GM12873 (cell line): Measurements from ENCODE around the gene FPR3.

Experiments used
- TF ChIP-seq, protein P1 (sequence below): IDR thresholded peaks from 2 replicates; pipeline ENCODE4 v1.5.1; 2012; ENCODE audit warnings: low read depth, mild to moderate bottlenecking, moderate library complexity, low read length, control low read depth; ENCODE audit not compliant: insufficient read depth; ENCODE audit errors: missing control alignments

FPR3 gene

DNA sequence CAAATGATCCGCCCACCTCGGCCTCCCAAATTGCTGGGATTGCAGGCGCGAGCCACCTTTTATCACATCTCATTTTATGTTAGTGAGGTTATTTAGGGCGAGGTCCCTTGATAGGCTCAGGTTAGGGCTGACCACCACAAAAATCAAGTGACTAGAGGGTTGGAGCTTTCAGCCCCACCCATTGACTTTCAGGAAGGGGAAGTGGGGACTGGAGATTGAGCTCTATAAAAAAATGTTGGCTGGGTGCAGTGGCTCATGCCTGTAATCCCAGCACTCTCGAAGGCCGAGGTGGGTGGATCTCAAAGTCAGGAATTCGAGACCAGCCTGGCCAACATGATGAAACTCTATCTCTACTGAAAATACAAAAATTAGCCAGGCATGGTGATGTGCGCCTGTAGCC lies 20.1 kb downstream of the FPR3 start:
- TF ChIP-seq, protein P1, sequence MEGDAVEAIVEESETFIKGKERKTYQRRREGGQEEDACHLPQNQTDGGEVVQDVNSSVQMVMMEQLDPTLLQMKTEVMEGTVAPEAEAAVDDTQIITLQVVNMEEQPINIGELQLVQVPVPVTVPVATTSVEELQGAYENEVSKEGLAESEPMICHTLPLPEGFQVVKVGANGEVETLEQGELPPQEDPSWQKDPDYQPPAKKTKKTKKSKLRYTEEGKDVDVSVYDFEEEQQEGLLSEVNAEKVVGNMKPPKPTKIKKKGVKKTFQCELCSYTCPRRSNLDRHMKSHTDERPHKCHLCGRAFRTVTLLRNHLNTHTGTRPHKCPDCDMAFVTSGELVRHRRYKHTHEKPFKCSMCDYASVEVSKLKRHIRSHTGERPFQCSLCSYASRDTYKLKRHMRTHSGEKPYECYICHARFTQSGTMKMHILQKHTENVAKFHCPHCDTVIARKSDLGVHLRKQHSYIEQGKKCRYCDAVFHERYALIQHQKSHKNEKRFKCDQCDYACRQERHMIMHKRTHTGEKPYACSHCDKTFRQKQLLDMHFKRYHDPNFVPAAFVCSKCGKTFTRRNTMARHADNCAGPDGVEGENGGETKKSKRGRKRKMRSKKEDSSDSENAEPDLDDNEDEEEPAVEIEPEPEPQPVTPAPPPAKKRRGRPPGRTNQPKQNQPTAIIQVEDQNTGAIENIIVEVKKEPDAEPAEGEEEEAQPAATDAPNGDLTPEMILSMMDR = no peak

DNA sequence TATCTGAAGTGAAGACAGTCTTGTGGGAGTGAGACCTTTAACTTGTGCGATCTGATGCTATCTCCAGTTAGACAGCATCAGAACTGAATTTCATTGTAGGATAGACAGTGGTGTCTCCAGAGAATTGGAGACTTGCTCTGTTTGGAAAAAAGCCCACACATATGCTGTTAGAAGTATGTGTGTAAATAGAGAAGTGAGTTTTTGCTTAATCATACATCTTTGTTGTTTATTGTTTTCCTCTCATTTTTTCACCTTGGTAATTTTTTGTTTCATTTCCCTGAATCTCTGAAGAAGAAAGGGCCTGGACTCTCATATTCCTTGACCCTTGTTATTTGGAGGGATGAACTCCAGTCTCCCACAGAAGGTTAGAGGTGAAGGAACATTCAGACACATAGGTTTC lies 21.8 kb downstream of the FPR3 start:
- TF ChIP-seq, protein P1 = no peak

DNA sequence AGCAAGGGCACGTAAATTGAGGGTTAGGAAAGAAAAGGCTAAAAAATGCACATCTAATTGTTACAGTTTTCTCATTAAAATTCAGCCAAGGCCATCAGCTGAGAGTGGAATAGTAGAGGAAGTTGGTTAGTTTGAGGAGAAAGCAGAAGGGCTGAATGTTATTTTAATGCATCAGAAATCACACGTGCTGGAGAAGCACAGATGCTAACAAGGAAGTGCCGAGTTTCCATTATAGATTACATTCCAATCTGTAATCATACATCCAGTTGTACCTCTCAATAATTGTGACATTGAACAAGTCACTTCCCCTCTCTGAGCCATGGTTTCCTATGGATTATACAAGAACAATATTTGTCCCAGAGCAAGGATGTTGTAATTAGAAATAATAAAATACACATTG lies 25.1 kb downstream of the FPR3 start:
- TF ChIP-seq, protein P1 = no peak

GRCh38 chr19:51820831-51821446 lies 26.0 kb downstream of the FPR3 start:
- TF ChIP-seq, protein P1 = no peak

DNA sequence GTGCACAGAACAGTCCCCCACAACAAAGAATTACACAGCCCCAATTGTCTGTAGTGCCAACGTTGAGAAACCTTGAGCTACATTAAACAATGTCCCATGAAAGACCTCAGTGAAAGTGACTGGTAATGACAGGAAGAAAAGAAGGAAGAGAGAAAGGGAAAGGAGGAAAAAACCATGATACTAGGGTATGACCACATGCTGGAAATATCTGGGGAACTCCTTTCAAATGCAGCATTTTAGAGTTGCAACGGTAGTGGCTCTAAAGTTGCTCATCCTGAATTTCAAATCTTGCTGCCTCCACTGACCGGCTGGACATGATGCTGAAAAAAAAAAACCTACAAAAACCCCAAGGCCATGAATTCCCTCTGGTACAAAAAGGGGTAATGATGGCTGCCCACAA lies 26.5 kb downstream of the FPR3 start:
- TF ChIP-seq, protein P1 = no peak

DNA sequence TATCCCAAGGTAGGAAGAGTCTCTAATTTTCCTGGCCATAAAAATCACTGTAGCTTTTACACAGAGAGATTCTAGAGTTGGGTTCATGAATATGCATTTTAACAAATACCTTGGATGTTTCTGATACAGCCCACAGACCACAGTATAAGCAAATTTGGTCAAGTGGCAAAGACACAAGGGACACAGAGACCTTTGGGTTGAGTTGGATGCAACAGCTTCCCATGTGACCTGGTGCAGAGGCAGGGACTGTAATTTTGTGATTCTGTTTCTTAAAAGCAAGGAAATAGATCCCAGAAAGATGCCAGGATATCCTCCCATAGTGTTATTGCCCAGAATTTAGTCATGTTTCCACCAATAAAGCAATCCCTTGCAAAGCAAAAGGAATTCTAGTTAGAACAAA lies 27.0 kb downstream of the FPR3 start:
- TF ChIP-seq, protein P1 = no peak

- TF ChIP-seq, protein P1 = no peak
Observed at GRCh38 chr19:51822325-51822724, 27.4 kb downstream of the FPR3 start.

GRCh38 chr19:51822946-51823345 lies 28.0 kb downstream of the FPR3 start:
- TF ChIP-seq, protein P1 = no peak
